ENCODE results near the gene SLC9A9. TPM values are rescaled to one million over a fixed set of nuclear protein-coding genes. Genes with fewer than 3 reads are reported as not detected.

Gene SLC9A9
- total RNA-seq, 1 donor from 2014 or later, result 15.0 TPM

DNA sequence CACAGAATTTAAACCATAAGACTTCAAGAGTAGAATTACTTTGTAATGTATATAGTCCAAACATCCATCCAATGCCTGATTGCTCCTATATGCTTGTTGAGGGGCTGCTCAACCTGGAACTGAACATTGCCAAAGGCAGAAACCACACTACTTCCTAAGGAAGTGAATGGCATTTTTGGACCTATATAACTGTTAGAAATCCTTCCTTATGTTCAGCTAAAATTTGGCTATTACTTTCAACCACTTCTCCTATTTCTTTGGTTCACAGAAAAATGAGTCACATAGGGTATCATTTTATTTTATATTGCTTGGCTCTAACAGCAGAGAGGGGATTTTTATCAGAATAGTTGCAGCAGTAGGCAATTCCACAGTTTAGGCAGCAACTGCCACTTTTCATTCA lies 342.1 kb downstream of the SLC9A9 start:
- no peak for DNase-seq (ENCODE audit: low spot score)

GRCh38 chr3:143503325-143503885 lies 344.9 kb downstream of the SLC9A9 start:
- no peak for DNase-seq (ENCODE audit: low spot score)

GRCh38 chr3:143502081-143502480 lies 346.2 kb downstream of the SLC9A9 start:
- DNase-seq (ENCODE audit: low spot score), result no peak

DNA sequence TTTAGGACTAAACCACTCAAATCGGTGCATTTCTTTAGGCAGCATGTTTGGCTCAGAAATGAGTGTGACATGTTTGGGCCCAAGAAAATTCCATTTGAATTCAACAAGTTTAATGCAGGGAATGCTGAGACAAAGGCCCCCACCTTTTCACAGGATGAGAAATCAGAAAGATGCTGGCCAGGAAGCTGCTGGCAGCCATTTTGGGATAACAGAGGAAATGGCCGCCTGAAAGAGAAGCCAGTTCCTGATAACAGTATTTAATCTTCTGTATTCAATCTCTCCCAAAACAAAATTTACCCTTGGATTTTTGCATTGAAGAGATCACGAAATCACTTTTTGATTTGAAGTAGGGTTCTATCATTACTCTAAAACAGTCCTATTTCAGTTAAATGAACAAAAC lies 350.9 kb downstream of the SLC9A9 start:
- DNase-seq (ENCODE audit: low spot score), result no peak

- DNase-seq (ENCODE audit: low spot score), result no peak
Observed at GRCh38 chr3:143496191-143496590, 352.1 kb downstream of the SLC9A9 start.

- DNase-seq (ENCODE audit: low spot score), result no peak
Observed at GRCh38 chr3:143495527-143495926, 352.7 kb downstream of the SLC9A9 start.

- DNase-seq (ENCODE audit: low spot score), result no peak
Observed at GRCh38 chr3:143486611-143487010, 361.7 kb downstream of the SLC9A9 start.

- no peak for DNase-seq (ENCODE audit: low spot score)
Observed at GRCh38 chr3:143484846-143485512, 363.3 kb downstream of the SLC9A9 start.

GRCh38 chr3:143483214-143483613 lies 365.1 kb downstream of the SLC9A9 start:
- DNase-seq (ENCODE audit: low spot score), result no peak

- no peak for DNase-seq (ENCODE audit: low spot score)
Observed at GRCh38 chr3:143482106-143483088, 365.9 kb downstream of the SLC9A9 start.

DNA sequence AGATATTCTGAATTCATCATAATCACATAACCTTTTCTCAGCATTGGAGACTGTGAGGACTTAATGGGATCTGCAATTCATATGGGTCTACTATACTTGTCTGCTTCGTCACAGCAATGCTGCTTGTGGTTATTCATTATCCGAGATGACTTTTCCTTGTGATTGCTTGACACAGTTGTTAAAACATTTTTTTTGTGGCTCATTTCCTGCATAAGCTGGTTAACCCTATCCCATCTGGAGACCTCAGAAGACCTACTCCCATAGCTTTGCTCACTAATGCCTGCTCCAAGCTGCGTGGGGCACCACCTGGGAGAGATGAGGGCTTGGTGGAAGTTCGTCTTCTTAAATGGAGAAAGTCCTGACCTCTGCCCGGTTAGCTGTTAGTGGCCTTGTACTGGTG lies 367.9 kb downstream of the SLC9A9 start:
- no peak for DNase-seq (ENCODE audit: low spot score)

- DNase-seq (ENCODE audit: low spot score), result no peak
Observed at GRCh38 chr3:143479727-143480126, 368.5 kb downstream of the SLC9A9 start.

- no peak for DNase-seq (ENCODE audit: low spot score)
Observed at GRCh38 chr3:143478115-143478693, 370.1 kb downstream of the SLC9A9 start.

GRCh38 chr3:143476965-143477640 lies 371.2 kb downstream of the SLC9A9 start:
- DNase-seq (ENCODE audit: low spot score), result no peak

DNA sequence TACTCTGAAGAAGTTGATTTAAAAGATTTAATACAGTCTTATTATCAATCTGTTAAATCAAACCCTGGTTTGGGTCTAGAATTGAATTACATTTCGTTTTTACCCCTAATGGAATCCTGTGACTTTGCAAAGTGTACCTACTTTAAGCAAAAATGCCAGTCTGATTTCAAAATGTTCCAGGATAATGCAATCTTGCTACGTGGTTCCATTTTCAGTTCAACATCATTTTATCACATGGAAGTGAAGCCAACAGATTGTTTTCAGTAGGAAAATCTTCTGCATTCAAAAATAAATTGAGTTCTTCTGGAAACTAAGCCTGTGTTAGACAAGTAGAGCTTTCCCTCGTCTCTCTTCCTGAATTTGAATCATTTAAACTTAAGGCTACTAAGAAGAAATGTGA lies 372.3 kb downstream of the SLC9A9 start:
- no peak for DNase-seq (ENCODE audit: low spot score)

GRCh38 chr3:143472731-143473523 lies 375.3 kb downstream of the SLC9A9 start:
- no peak for DNase-seq (ENCODE audit: low spot score)

- no peak for DNase-seq (ENCODE audit: low spot score)
Observed at GRCh38 chr3:143471705-143472104, 376.6 kb downstream of the SLC9A9 start.

- DNase-seq (ENCODE audit: low spot score), result no peak
Observed at GRCh38 chr3:143469159-143469558, 379.1 kb downstream of the SLC9A9 start.

GRCh38 chr3:143465666-143466065 lies 382.6 kb downstream of the SLC9A9 start:
- DNase-seq (ENCODE audit: low spot score), result no peak

DNA sequence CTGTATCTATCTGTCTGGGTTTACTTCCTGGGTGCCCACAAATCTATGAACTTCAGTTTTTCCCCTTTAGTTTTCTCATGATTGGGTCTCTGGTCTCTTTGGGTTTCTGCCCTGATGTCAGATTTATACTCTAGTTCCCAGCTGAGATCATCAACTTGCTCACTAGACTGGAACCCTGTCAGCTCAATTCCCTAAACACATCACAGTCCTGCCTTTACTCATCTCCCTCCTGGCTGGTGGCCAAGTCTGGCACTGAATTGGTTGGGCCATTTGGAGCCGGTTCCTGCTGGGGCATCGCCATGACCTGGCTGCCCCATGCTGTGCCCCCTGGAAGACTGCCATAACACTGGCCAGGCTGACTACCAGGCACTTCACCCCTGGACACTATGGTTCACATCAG lies 383.4 kb downstream of the SLC9A9 start:
- DNase-seq (ENCODE audit: low spot score), result no peak

DNA sequence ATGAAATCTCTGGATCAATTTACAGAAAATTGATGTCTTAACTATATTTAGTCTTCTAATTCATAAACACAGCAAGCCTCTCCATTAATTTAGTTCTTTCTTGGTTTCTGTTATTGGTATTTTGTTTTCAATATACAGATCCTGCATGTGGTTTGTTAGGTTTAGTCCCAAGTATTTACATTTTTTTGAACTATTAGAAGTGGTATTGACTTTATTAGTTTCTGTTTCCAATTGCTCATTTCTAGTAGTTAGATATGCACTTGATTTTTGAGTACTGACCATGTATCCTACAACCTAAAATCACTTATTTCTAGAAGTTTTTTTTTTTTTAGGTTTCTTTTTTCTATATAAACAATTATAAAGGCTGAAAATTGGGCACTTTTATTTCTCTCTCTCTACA lies 392.8 kb downstream of the SLC9A9 start:
- no peak for DNase-seq (ENCODE audit: low spot score)

All from ureter (tissue), 1 donor.